GM12872 (cell line): ENCODE data around the gene SH2B2.

ENCODE experiments used
- CTCF ChIP-seq: IDR thresholded peaks from 3 replicates; pipeline ENCODE4 v1.5.1; 2011; ENCODE audit warnings: low read depth, mild to moderate bottlenecking, low read length, moderate library complexity; ENCODE audit not compliant: insufficient read depth

SH2B2 gene

GRCh38 chr7:102251531-102252365 is 34.9 kb upstream of the SH2B2 start:
- TF ChIP-seq CTCF = no peak

GRCh38 chr7:102252366-102252982 is 34.2 kb upstream of the SH2B2 start:
- TF ChIP-seq CTCF = no peak

- no peak for TF ChIP-seq CTCF
Observed at GRCh38 chr7:102253066-102253972, 33.3 kb upstream of the SH2B2 start.

DNA sequence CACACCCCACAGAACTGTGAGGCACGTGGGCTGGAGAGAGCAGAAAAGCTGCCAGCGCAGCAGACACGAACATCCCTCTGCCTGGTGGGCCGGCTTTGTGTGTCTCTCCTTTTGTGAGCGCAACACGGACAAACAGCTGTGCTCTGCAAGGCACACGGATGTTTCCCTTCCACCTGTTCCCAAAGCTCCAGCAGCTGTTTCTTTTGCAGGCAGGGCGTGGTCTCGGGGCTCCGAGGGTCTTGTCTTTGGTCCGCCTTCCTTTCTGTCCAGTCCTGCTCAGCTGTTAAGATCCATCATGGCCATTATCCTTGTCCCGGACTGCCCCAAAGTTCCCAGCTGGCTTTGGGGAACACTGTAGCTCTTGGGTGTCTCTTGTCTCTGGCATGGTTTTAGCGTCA is 32.7 kb upstream of the SH2B2 start:
- no peak for TF ChIP-seq CTCF

DNA sequence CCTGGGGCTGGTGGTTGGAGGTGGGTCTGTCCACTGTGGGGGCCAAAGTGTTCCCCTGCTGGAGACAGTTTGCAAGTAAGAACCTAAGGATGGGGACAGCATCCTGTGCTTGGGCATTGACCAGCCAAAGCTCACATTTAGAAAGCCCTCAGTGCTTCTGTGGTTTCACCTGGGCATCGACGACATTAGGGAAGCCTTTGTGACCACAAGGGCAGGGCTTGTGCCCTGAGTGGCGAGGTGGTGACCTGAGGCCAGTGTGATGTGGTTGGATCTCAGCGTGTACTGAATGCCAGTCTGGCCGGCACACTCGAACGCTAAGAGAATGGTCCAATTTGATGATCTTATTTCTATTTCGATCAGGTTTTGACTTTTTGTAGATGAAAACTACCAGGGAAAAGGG is 32.1 kb upstream of the SH2B2 start:
- no peak for TF ChIP-seq CTCF

DNA sequence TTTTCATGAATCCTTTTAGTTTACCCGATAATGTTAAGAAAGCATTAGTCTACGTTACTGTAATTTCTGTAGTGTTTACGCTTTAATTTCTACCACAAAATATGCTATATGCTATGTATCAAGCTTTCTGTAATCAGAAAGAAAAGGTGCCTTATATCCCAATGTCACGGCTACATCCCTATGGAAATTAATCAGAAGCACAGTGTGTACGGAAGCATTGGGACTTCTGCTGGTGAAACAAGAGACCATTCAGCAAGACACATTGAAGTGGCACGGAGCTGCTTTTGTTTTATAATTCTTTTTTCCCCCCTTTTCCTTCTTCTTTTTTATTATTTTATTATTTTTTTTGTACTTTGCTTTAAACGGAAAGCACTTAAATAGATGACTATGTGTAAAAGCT is 31.2 kb upstream of the SH2B2 start:
- TF ChIP-seq CTCF = no peak

DNA sequence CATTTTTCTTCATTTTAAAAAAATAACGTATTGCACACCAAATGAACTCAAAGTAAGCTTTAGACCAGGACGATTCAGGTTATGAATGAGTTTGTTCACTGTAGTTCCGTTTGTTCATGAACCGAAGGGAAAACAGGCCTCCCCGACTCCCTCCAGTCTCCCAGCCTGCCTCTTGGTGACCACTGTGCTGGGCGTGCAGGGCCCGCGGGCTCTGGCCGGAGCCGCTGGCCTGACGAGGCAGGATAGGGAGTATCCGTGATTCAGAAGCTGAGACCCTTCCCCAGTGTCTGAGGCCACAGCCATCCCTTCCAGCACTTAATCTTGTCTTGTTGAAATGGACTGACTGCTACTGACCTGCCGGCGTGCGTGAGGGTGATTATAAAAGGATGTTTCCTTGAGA is 30.8 kb upstream of the SH2B2 start:
- no peak for TF ChIP-seq CTCF
